ENCODE data around the gene RNF169.

DNA sequence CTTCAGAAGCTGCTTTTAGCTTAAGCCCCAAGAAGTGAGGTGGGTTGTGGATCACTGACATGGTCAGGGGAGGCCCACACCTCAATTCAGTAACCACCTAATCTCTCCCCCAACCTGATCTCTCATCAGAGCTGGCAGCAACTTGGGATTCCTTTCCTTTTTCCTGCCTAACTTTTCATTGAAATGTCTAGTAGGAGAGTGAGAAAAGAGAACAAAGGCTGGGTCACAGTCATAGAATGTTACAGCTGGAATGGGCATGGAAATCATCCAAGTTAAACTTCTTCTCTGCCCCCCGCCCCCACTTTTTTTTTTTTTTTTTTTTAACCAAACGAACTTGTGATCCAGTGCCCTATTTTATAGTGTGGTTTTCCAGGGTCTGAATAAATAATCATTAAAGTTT lies 91.8 kb downstream of the RNF169 start:
- TF ChIP-seq, protein P1, sequence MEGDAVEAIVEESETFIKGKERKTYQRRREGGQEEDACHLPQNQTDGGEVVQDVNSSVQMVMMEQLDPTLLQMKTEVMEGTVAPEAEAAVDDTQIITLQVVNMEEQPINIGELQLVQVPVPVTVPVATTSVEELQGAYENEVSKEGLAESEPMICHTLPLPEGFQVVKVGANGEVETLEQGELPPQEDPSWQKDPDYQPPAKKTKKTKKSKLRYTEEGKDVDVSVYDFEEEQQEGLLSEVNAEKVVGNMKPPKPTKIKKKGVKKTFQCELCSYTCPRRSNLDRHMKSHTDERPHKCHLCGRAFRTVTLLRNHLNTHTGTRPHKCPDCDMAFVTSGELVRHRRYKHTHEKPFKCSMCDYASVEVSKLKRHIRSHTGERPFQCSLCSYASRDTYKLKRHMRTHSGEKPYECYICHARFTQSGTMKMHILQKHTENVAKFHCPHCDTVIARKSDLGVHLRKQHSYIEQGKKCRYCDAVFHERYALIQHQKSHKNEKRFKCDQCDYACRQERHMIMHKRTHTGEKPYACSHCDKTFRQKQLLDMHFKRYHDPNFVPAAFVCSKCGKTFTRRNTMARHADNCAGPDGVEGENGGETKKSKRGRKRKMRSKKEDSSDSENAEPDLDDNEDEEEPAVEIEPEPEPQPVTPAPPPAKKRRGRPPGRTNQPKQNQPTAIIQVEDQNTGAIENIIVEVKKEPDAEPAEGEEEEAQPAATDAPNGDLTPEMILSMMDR (IDR thresholded peaks at IDR 0.05): no peak
- TF ChIP-seq POLR2A (IDR thresholded peaks at IDR 0.05): no peak
- no peak for TF ChIP-seq EP300 (IDR thresholded peaks at IDR 0.05)

Data from suprapubic skin (tissue), 3 donors.